Nephron (organoid): Measurements from ENCODE around the gene TADA3.

ENCODE experiments used
- H3K27ac Mint-ChIP-seq, 3 experiments: 2 replicates each; pipeline ENCODE4 v1.8.0; 2020; ENCODE audit warnings: mixed read lengths in 3 of 3, mild to moderate bottlenecking in 2 of 3, moderate library complexity in 1 of 3
- H3K27me3 Mint-ChIP-seq: 2 replicates; pipeline ENCODE4 v1.8.0; 2021; ENCODE audit warnings: low read depth, mild to moderate bottlenecking, moderate library complexity, mixed read lengths
- H3K36me3 Mint-ChIP-seq: 2 replicates; pipeline ENCODE4 v1.8.0; 2020; ENCODE audit warnings: low read depth, mixed read lengths
- H3K4me1 Mint-ChIP-seq: 2 replicates; pipeline ENCODE4 v1.8.0; 2020; ENCODE audit warnings: mixed read lengths
- H3K4me3 Mint-ChIP-seq, 3 experiments: 2 replicates each; pipeline ENCODE4 v1.8.0; 2020; ENCODE audit warnings: mild to moderate bottlenecking in 3 of 3, mixed read lengths in 3 of 3, moderate library complexity in 2 of 3
- H3K9me3 Mint-ChIP-seq: 2 replicates; pipeline ENCODE4 v1.8.0; 2020; ENCODE audit warnings: mixed read lengths
- CTCF ChIP-seq, 3 experiments: fragments of 200-600 bp; sonication (generic); IDR thresholded peaks; one replicate each; pipeline ENCODE4 v1.5.0; 2021; ENCODE audit warnings: antibody characterized with exemption in 3 of 3; ENCODE audit not compliant: unreplicated experiment in 3 of 3

TADA3 gene, protein sequence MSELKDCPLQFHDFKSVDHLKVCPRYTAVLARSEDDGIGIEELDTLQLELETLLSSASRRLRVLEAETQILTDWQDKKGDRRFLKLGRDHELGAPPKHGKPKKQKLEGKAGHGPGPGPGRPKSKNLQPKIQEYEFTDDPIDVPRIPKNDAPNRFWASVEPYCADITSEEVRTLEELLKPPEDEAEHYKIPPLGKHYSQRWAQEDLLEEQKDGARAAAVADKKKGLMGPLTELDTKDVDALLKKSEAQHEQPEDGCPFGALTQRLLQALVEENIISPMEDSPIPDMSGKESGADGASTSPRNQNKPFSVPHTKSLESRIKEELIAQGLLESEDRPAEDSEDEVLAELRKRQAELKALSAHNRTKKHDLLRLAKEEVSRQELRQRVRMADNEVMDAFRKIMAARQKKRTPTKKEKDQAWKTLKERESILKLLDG

DNA sequence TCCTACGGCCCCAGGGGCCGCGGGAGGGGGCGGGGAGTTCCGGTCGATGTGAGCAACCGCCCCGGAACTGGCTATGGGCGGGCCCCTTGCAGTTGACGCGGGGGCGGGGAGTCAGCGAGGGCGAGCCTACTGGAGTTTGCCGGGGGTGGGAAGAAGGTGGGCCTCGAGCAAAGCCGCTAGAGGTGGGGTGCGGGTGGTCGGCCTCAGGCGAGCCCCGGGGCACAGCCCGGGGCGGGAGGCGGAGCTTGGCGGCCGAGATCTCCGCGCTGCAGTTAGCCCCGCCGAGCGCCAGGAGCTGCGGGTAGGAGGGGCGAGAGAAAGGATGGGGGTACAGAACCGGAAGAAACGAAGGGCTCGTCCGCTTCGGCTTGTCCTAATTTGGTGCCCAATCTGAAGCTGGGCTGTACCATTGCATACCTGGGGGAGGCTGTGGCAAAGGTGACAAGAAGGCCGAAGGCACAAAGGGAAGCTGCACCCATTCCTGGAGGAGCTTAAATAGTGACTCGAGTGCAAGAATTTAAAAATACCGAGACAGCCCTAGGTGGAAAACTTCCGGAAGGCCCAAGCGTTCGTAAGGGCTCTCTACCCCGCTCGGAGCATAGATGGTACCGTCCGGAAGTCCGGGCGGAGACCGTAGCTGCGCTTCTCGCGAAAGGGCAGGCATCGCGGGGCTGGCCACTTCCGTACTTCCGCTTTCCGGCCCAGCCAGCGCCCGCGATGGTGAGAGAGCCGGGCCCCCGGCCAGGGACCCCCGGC lies at the start of gene TADA3, which contains the start of gene ARPC4:
TADA3 (minus strand) TSS at position 69 of the 756 bp plus-strand sequence. CDS start 1,007 bp downstream, outside the sequence.
ARPC4 (plus strand) TSS at position 678 of the 756 bp plus-strand sequence; CDS start at position 718, 40 bp downstream.
- Mint-ChIP-seq H3K9me3 (no peaks in the 10 kb centered on the region), H3K27me3 (no peaks in the 10 kb centered on the region), H3K27ac (peak within 1 kb of the TSS; percentile 100), H3K4me3 (peak within 1 kb of the TSS; percentile 95 to 98 (median 98)), H3K4me1 (peaks cover 28% of the 10 kb centered on the region), H3K36me3 (peaks cover 37% of the 10 kb centered on the region)
- TF ChIP-seq CTCF (IDR thresholded peaks at IDR 0.05; ENCODE audit: unreplicated experiment in 3 of 3), result no peak

DNA sequence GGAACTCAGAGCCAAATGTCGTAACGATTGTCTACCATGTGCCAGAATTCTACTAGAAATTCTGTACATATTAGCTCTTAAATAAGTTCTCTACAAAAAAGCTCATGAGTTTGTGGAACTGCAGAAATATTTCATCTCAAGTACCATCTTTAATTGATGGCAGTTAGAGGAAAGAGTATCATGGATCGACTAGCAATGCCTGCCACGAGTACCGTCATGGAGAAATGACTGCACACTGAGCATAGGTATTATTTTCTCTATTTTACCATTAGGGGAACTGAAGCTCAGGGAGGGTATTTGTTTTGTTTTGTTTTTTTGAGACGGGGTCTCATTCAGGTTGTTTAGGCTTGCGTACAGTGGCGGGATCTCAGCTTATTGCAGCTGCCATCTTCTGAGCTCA lies 48.7 kb upstream of the TADA3 start:
- Mint-ChIP-seq H3K4me3 (peak overlapping the region; percentile 42 to 63 (median 61)), H3K4me1 (peaks cover 12% of the 10 kb centered on the region), H3K27me3 (peaks cover 2% of the 10 kb centered on the region), H3K36me3 (peaks cover 27% of the 10 kb centered on the region), H3K27ac (no peak overlapping the region), H3K9me3 (no peaks in the 10 kb centered on the region)
- no peak for TF ChIP-seq CTCF (IDR thresholded peaks at IDR 0.05; ENCODE audit: unreplicated experiment in 3 of 3)

DNA sequence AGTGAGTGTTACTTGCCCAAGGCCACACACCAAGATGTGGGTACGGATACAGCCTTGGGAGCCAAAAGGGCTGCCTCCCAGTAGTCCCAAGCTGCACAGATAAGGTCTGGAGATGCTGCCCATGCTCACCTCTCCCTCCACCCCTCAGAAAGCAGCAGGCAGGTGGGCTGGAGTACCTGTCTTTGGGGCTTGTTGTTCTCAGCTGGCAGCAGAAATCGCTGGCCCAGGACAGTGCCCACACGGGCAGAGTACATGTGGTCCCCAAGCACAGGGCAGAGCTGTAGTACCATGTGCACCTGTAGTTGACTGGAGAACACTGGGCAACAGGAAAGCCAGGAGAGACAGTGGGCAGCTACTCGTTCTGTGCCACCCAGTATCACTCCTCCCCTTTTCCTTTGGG lies 46.6 kb upstream of the TADA3 start:
- peaks cover 8% of the 10 kb centered on the region for H3K4me1 Mint-ChIP-seq
- no peaks in the 10 kb centered on the region for H3K9me3 Mint-ChIP-seq
- H3K36me3 Mint-ChIP-seq, result peaks cover 37% of the 10 kb centered on the region
- H3K27ac Mint-ChIP-seq, result no peak overlapping the region
- no peaks in the 10 kb centered on the region for H3K27me3 Mint-ChIP-seq
- no peak for TF ChIP-seq CTCF (IDR thresholded peaks at IDR 0.05; ENCODE audit: unreplicated experiment in 3 of 3)
- peak overlapping the region in 1 of 3 experiments; percentile 49 for H3K4me3 Mint-ChIP-seq

GRCh38 chr3:9837701-9838582 lies 45.7 kb upstream of the TADA3 start:
- peaks cover 37% of the 10 kb centered on the region for H3K36me3 Mint-ChIP-seq
- H3K4me1 Mint-ChIP-seq, result peaks cover 4% of the 10 kb centered on the region
- H3K9me3 Mint-ChIP-seq, result no peaks in the 10 kb centered on the region
- H3K4me3 Mint-ChIP-seq, result no peak overlapping the region
- no peak for TF ChIP-seq CTCF (IDR thresholded peaks at IDR 0.05; ENCODE audit: unreplicated experiment in 3 of 3)
- H3K27me3 Mint-ChIP-seq, result no peaks in the 10 kb centered on the region
- peak overlapping the region in 1 of 3 experiments; percentile 4 for H3K27ac Mint-ChIP-seq

GRCh38 chr3:9834520-9835380 lies 42.5 kb upstream of the TADA3 start:
- H3K4me1 Mint-ChIP-seq, result no peaks in the 10 kb centered on the region

More at GRCh38 chr3:9834520-9835380, 42.5 kb upstream of the TADA3 start:
- H3K27me3 Mint-ChIP-seq, result no peaks in the 10 kb centered on the region
- no peak overlapping the region for H3K27ac Mint-ChIP-seq
- TF ChIP-seq CTCF (IDR thresholded peaks at IDR 0.05; ENCODE audit: unreplicated experiment in 3 of 3), result no peak
- H3K9me3 Mint-ChIP-seq, result no peaks in the 10 kb centered on the region
- H3K36me3 Mint-ChIP-seq, result peaks cover 20% of the 10 kb centered on the region
- H3K4me3 Mint-ChIP-seq, result no peak overlapping the region
